Neural progenitor cell (in vitro differentiated cells): ENCODE data around the gene KCTD10. TPM values are rescaled to one million over a fixed set of nuclear protein-coding genes. Genes with fewer than 3 reads are reported as not detected.
"Not testable (repeated sequence)": the region's sequence is repeated elsewhere in the genome, so short reads cannot be mapped to it uniquely, and the experiment has no call there.

Source experiments
- DNase-seq: peaks from one replicate; pipeline ENCODE4 v3.0.0-alpha.2; 2016; ENCODE audit warnings: low spot score
- H2AFZ ChIP-seq: fragments of 200-600 bp; sonication (generic); replicated peaks from 2 replicates; pipeline ENCODE4 v1.6.1; 2016; ENCODE audit warnings: antibody characterized with exemption
- H3F3A ChIP-seq: fragments of 200-600 bp; sonication (generic); 2 replicates; pipeline ENCODE4 v1.6.1; 2016; ENCODE audit warnings: antibody characterized with exemption, low read depth
- H3K27ac ChIP-seq: fragments of 200-600 bp; sonication (generic); 2 replicates; pipeline ENCODE4 v1.5.1; 2016; ENCODE audit warnings: mild to moderate bottlenecking
- H3K27me3 ChIP-seq: fragments of 200-600 bp; sonication (generic); 2 replicates; pipeline ENCODE4 v1.6.1; 2016; ENCODE audit warnings: mild to moderate bottlenecking, moderate library complexity
- H3K36me3 ChIP-seq: fragments of 200-600 bp; sonication (generic); 2 replicates; pipeline ENCODE4 v1.5.1; 2016
- H3K4me1 ChIP-seq: fragments of 200-600 bp; sonication (generic); 2 replicates; pipeline ENCODE4 v1.6.1; 2016; ENCODE audit warnings: mixed run types
- H3K4me2 ChIP-seq: fragments of 200-600 bp; sonication (generic); 2 replicates; pipeline ENCODE4 v1.6.1; 2016
- H3K4me3 ChIP-seq: fragments of 200-600 bp; sonication (generic); 2 replicates; pipeline ENCODE4 v1.5.1; 2016
- H3K79me2 ChIP-seq: fragments of 200-600 bp; sonication (generic); 2 replicates; pipeline ENCODE4 v1.6.1; 2016; ENCODE audit warnings: low read depth
- H3K9ac ChIP-seq: fragments of 200-600 bp; sonication (generic); 2 replicates; pipeline ENCODE4 v1.6.1; 2016
- H3K9me3 ChIP-seq: fragments of 200-600 bp; sonication (generic); 2 replicates; pipeline ENCODE4 v1.5.1; 2016; ENCODE audit warnings: low read depth
- H4K20me1 ChIP-seq: fragments of 200-600 bp; sonication (generic); 2 replicates; pipeline ENCODE4 v1.6.1; 2016; ENCODE audit warnings: low read depth
- H3K27ac Mint-ChIP-seq: 3 replicates; pipeline ENCODE4 v1.8.0; 2021; ENCODE audit warnings: mixed read lengths
- H3K27me3 Mint-ChIP-seq: 2 replicates; pipeline ENCODE4 v1.8.0; 2022; ENCODE audit warnings: low read depth, mild to moderate bottlenecking, inconsistent platforms, moderate library complexity, mixed read lengths; ENCODE audit not compliant: insufficient read depth
- H3K36me3 Mint-ChIP-seq: 3 replicates; pipeline ENCODE4 v1.8.0; 2021; ENCODE audit warnings: mixed read lengths
- H3K4me1 Mint-ChIP-seq: 3 replicates; pipeline ENCODE4 v1.8.0; 2021; ENCODE audit warnings: mixed read lengths
- H3K4me3 Mint-ChIP-seq: 3 replicates; pipeline ENCODE4 v1.8.0; 2021; ENCODE audit warnings: mild to moderate bottlenecking, moderate library complexity, mixed read lengths
- H3K9me3 Mint-ChIP-seq: 3 replicates; pipeline ENCODE4 v1.8.0; 2020; ENCODE audit warnings: mixed read lengths
- EZH2 ChIP-seq: fragments of 200-600 bp; sonication (generic); IDR thresholded peaks from 2 replicates; pipeline ENCODE4 v1.6.1; 2017; ENCODE audit warnings: antibody characterized with exemption, mild to moderate bottlenecking, moderate library complexity
- EZH2phosphoT487 ChIP-seq: fragments of 200-600 bp; sonication (generic); IDR thresholded peaks from 2 replicates; pipeline ENCODE4 v1.6.1; 2017; ENCODE audit warnings: antibody characterized with exemption
- total RNA-seq: library from RNA; depleted of rRNA; stranded (reverse); fragments of >200 nt; gene quantifications from 2 replicates; pipeline ENCODE4 v1.2.3, GENCODE V29; 2015; ENCODE audit warnings: low replicate concordance
- TF ChIP-seq, protein P1 (sequence below): fragments of 200-600 bp; sonication (generic); IDR thresholded peaks from 2 replicates; pipeline ENCODE4 v1.5.1; 2017; ENCODE audit warnings: antibody characterized with exemption, mild to moderate bottlenecking

Gene KCTD10
- total RNA-seq, 1 donor from 2014 or later: 57.5 TPM

DNA sequence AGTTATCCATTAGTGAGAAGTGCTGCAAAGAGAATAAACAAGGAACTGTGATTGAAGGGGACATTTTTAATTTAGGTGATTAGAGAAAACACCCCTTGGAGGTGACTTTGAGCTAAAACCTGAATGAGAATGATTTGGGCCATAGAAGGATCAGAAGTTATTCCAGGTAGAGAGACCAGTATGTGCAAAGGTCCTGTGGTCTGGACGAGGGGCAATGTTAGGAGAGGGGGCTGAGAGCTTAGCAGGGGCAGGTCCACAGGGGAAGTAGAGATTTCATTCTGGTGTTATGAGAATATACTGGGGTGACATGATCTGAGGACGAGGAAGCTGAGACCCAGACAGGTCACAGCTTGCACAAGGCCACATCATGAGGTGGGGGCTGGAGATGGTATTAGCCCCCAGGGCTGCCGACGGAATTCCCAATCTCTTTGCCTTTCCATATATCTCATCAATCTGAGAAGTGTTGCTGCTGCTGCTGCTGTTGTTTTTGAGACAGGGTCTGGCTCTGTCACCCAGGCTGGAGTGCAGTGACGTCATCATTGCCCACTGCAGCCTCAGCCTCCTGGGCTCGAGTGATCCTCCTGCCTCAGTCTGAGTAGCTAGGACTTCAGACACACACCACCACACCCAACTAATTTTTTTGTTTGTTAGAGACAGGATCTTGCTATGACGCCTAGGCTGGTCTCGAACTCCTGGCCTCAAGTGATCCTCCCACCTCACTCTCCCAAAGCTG is 55.6 kb downstream of the KCTD10 start:
- Histone ChIP-seq H3K27me3 (no peaks in the 10 kb centered on the region), H3K4me1 (no peaks in the 10 kb centered on the region), H2AFZ (no peak overlapping the region), H3K9me3 (no peaks in the 10 kb centered on the region), H3K27ac (no peak overlapping the region), H3K36me3 (no peaks in the 10 kb centered on the region), H3F3A (no peaks in the 10 kb centered on the region), H4K20me1 (no peaks in the 10 kb centered on the region), H3K4me2 (no peak overlapping the region), H3K9ac (no peak overlapping the region), H3K79me2 (no peaks in the 10 kb centered on the region), H3K4me3 (no peak overlapping the region)
- Mint-ChIP-seq H3K4me3 (peak overlapping the region; percentile 16), H3K27ac (no peak overlapping the region), H3K36me3 (no peaks in the 10 kb centered on the region), H3K27me3 (peaks cover 7% of the 10 kb centered on the region), H3K9me3 (peaks cover 5% of the 10 kb centered on the region), H3K4me1 (no peaks in the 10 kb centered on the region)
- TF ChIP-seq EZH2phosphoT487 (no peak), EZH2 (no peak)
- TF ChIP-seq, protein P1, sequence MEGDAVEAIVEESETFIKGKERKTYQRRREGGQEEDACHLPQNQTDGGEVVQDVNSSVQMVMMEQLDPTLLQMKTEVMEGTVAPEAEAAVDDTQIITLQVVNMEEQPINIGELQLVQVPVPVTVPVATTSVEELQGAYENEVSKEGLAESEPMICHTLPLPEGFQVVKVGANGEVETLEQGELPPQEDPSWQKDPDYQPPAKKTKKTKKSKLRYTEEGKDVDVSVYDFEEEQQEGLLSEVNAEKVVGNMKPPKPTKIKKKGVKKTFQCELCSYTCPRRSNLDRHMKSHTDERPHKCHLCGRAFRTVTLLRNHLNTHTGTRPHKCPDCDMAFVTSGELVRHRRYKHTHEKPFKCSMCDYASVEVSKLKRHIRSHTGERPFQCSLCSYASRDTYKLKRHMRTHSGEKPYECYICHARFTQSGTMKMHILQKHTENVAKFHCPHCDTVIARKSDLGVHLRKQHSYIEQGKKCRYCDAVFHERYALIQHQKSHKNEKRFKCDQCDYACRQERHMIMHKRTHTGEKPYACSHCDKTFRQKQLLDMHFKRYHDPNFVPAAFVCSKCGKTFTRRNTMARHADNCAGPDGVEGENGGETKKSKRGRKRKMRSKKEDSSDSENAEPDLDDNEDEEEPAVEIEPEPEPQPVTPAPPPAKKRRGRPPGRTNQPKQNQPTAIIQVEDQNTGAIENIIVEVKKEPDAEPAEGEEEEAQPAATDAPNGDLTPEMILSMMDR: no peak
- no peak for DNase-seq

DNA sequence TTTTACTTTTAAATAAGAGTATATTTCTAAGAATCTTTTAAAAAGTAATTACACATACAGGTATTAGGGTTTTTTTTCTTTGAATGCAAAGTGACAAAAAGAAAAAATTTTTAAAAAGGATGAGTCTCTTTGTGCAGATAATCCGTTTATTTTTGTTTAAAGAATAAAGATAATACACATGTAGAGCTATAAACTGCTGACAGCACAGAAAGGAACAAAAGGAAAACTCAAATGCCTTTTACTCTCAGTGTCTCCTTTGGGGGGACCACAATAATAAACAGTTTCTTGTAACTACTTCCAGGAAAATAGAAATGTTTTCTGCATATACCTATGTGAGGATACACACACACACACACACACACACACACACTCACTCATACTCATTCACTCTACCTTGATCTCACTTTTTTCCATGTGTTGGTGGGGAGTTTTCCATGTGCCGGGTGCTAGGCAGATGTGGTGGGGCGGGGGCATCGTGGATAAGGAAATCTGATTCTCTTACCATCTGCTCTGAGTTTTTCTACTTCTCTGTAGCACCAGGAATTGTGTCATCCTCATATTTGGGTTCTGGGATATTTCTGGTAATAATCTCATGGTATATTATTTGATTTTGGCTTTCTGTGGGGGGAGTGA is 58.1 kb downstream of the KCTD10 start:
- H3K27me3 Mint-ChIP-seq: peaks cover 5% of the 10 kb centered on the region
- H3K4me2 ChIP-seq: no peak overlapping the region

DNA sequence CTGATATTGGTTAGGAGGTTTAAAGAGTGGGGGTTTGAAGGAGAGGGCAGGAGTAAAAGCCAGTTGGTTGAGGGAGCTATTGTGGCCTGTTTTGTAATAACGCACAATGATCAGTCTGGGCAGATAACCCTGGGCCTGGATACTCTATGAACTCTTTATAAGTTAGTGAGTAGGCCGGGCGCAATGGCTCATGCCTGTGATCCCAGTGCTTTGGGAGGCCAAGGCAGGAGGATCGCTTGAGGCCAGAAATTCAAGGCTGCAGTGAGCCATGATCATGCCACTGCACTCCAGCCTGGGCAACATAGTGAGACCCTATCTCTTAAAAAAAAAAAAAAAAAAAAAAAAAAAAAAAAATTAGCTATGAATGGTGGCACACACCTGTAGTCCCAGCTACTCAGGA is 71.0 kb downstream of the KCTD10 start:
- not testable (repeated sequence) for H3K36me3 ChIP-seq, H3K27me3 Mint-ChIP-seq, H3K4me1 Mint-ChIP-seq, H3K27ac Mint-ChIP-seq, H3K4me2 ChIP-seq, H4K20me1 ChIP-seq, H3K4me3 ChIP-seq, H3K9ac ChIP-seq, H3F3A ChIP-seq, H2AFZ ChIP-seq, H3K9me3 ChIP-seq, H3K4me1 ChIP-seq, H3K4me3 Mint-ChIP-seq, DNase-seq, H3K27ac ChIP-seq, H3K36me3 Mint-ChIP-seq, H3K79me2 ChIP-seq, H3K9me3 Mint-ChIP-seq
- peaks cover 22% of the 10 kb centered on the region for H3K27me3 ChIP-seq

More for the DNA sequence above, 58.1 kb downstream of the KCTD10 start:
- Mint-ChIP-seq H3K4me3 (no peak overlapping the region), H3K4me1 (no peaks in the 10 kb centered on the region), H3K9me3 (peaks cover 5% of the 10 kb centered on the region), H3K27ac (peak overlapping the region; percentile 39), H3K36me3 (no peaks in the 10 kb centered on the region)
- TF ChIP-seq EZH2 (no peak), EZH2phosphoT487 (no peak)
- TF ChIP-seq, protein P1: no peak
- Histone ChIP-seq H3K4me3 (no peak overlapping the region), H3K9ac (no peak overlapping the region), H3K9me3 (no peaks in the 10 kb centered on the region), H4K20me1 (no peaks in the 10 kb centered on the region), H2AFZ (no peak overlapping the region), H3K27me3 (no peaks in the 10 kb centered on the region), H3K36me3 (no peaks in the 10 kb centered on the region), H3K4me1 (no peaks in the 10 kb centered on the region), H3K27ac (no peak overlapping the region), H3K79me2 (no peaks in the 10 kb centered on the region), H3F3A (no peaks in the 10 kb centered on the region)
- DNase-seq: no peak

DNA sequence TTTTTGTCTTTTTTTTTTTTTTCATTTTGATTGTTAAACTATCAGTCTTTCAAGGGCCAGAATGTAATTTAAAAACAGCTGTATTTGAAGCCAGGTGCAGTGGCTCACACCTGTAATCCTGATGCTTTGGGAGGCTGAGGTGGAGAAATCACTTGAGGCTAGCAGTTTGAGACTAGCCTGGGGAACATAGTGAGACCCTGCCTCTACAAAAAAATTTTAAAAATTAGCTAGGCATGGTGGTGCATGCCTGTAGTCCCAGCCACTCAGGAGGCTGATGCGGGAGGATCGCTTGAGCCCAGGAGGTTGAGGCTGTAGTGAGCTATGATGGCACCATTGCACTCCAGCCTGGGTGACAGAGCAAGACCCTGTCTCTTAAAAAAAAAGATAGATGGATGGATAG is 72.3 kb downstream of the KCTD10 start:
- not testable (repeated sequence) for H3K27ac Mint-ChIP-seq, H3F3A ChIP-seq, H3K4me3 ChIP-seq, H3K27me3 Mint-ChIP-seq, H3K4me1 ChIP-seq, H3K9ac ChIP-seq, H3K79me2 ChIP-seq, H3K4me2 ChIP-seq, H3K36me3 ChIP-seq, H3K9me3 Mint-ChIP-seq, H3K4me1 Mint-ChIP-seq, H2AFZ ChIP-seq, H3K27ac ChIP-seq, H3K4me3 Mint-ChIP-seq, H4K20me1 ChIP-seq, H3K36me3 Mint-ChIP-seq, DNase-seq, H3K9me3 ChIP-seq
- peaks cover 35% of the 10 kb centered on the region for H3K27me3 ChIP-seq

Other genes starting within 250 kb of the KCTD10 start
- gene FOXN4, start 168.0 kb downstream of the KCTD10 start, total RNA-seq: 0.25 TPM in 1 of 2 replicates, not detected in the other
- not detected in 2 replicates for gene MYO1H, start 129.4 kb downstream of the KCTD10 start, total RNA-seq
- 28.4 and 33.7 TPM in 2 replicates for gene UBE3B, start 334 bp upstream of the KCTD10 start, total RNA-seq
- 24.7 and 34.5 TPM in 2 replicates for gene MMAB, start 96.2 kb upstream of the KCTD10 start, total RNA-seq
- gene MVK, start 96.5 kb upstream of the KCTD10 start, total RNA-seq: 8.3 and 20.1 TPM in 2 replicates
- gene FAM222A, start 236.5 kb upstream of the KCTD10 start, total RNA-seq: 2.5 and 10.6 TPM in 2 replicates